Activated CD8-positive, alpha-beta memory T cell treated with anti-CD3 and anti-CD28 coated beads for 36 hours (primary cell): ENCODE data around the gene HGF. TPM values are rescaled to one million over a fixed set of nuclear protein-coding genes. Genes with fewer than 3 reads are reported as not detected.

Experiments
- CTCF ChIA-PET: fragments of 350-600 bp; sonication (Branson Sonifier 250); formaldehyde crosslinking; loops from one replicate; lab custom pipeline; 2021; ENCODE audit warnings: antibody characterized with exemption; lab: Charles Lee
- POLR2A ChIA-PET: fragments of 350-600 bp; sonication (Branson Sonifier 250); formaldehyde crosslinking; loops from one replicate; lab custom pipeline; 2021; ENCODE audit warnings: antibody characterized with exemption; lab: Charles Lee
- total RNA-seq, 2 experiments: library from RNA; stranded (reverse); gene quantifications; one replicate each; pipeline ENCODE4 v1.2.3, GENCODE V29; 2021

HGF gene
- total RNA-seq, 2 experiments from 2014 or later, result not detected

- ChIA-PET POLR2A (no interaction called here), CTCF (no interaction called here)
These were observed 7.8 kb upstream of the HGF start for GRCh38 chr7:81777697-81778096.

- ChIA-PET POLR2A (no interaction called here), CTCF (no interaction called here)
These were observed 7.2 kb upstream of the HGF start for GRCh38 chr7:81776948-81777630.

- CTCF ChIA-PET, result no interaction called here
- POLR2A ChIA-PET, result no interaction called here
These were observed 6.3 kb upstream of the HGF start for GRCh38 chr7:81776161-81776560.

- CTCF ChIA-PET, result no interaction called here
- POLR2A ChIA-PET, result no interaction called here
These were observed 5.7 kb upstream of the HGF start for GRCh38 chr7:81775560-81775959.

GRCh38 chr7:81774551-81774950 lies 4.7 kb upstream of the HGF start:
- ChIA-PET POLR2A (no interaction called here), CTCF (no interaction called here)

- CTCF ChIA-PET, result interaction anchor here (0.6 kb wide), 1 partner anchor 436 kb away, joined by 4 read pairs; no protein-coding TSS in a partner anchor
- POLR2A ChIA-PET, result no interaction called here
These were observed 929 bp upstream of the HGF start for GRCh38 chr7:81770728-81771223.

GRCh38 chr7:81768951-81769778 lies 682 bp downstream of the HGF start:
- CTCF ChIA-PET, result no interaction called here
- POLR2A ChIA-PET, result no interaction called here

GRCh38 chr7:81767926-81768325 lies 1.9 kb downstream of the HGF start:
- CTCF ChIA-PET, result no interaction called here
- POLR2A ChIA-PET, result no interaction called here

GRCh38 chr7:81761821-81762220 lies 8.0 kb downstream of the HGF start:
- CTCF ChIA-PET, result no interaction called here
- POLR2A ChIA-PET, result no interaction called here

GRCh38 chr7:81761031-81761430 lies 8.8 kb downstream of the HGF start:
- POLR2A ChIA-PET, result no interaction called here
- CTCF ChIA-PET, result no interaction called here

GRCh38 chr7:81754918-81755696 lies 14.7 kb downstream of the HGF start:
- CTCF ChIA-PET, result no interaction called here

GRCh38 chr7:81753392-81753791 lies 16.5 kb downstream of the HGF start:
- ChIA-PET POLR2A (no interaction called here), CTCF (no interaction called here)

More at GRCh38 chr7:81754918-81755696, 14.7 kb downstream of the HGF start:
- POLR2A ChIA-PET, result no interaction called here

GRCh38 chr7:81752318-81752714 lies 17.5 kb downstream of the HGF start:
- ChIA-PET CTCF (no interaction called here), POLR2A (no interaction called here)

- CTCF ChIA-PET, result no interaction called here
- POLR2A ChIA-PET, result no interaction called here
These were observed 18.1 kb downstream of the HGF start for GRCh38 chr7:81751619-81752317.

GRCh38 chr7:81745637-81746036 lies 24.2 kb downstream of the HGF start:
- CTCF ChIA-PET, result no interaction called here

GRCh38 chr7:81744389-81744788 lies 25.5 kb downstream of the HGF start:
- ChIA-PET POLR2A (no interaction called here), CTCF (no interaction called here)

More at GRCh38 chr7:81745637-81746036, 24.2 kb downstream of the HGF start:
- POLR2A ChIA-PET, result no interaction called here

GRCh38 chr7:81743665-81744064 lies 26.2 kb downstream of the HGF start:
- ChIA-PET CTCF (no interaction called here), POLR2A (no interaction called here)

GRCh38 chr7:81743201-81743600 lies 26.6 kb downstream of the HGF start:
- POLR2A ChIA-PET, result no interaction called here
- CTCF ChIA-PET, result no interaction called here

- POLR2A ChIA-PET, result no interaction called here
These were observed 29.4 kb downstream of the HGF start for GRCh38 chr7:81740403-81740802.

More at GRCh38 chr7:81740403-81740802, 29.4 kb downstream of the HGF start:
- CTCF ChIA-PET, result no interaction called here
